Activated naive CD8-positive, alpha-beta T cell treated with anti-CD3 and anti-CD28 coated beads, Interleukin-2, amount 50 U/mL, for 24 hours (primary cell): ENCODE results near the gene MYT1.

ENCODE experiments used
- ATAC-seq: fragments of 150-1000 bp; cut with Tn5 transposase; one replicate; pipeline ENCODE4 v1.10.0; 2021
- DNase-seq: peaks from one replicate; pipeline ENCODE4 v3.0.0; 2021
- H3K27ac Mint-ChIP-seq: one replicate; pipeline ENCODE4 v1.8.0; 2021; ENCODE audit warnings: mild to moderate bottlenecking, mixed read lengths
- H3K27me3 Mint-ChIP-seq: one replicate; pipeline ENCODE4 v1.8.0; 2021; ENCODE audit warnings: mixed read lengths
- H3K36me3 Mint-ChIP-seq: one replicate; pipeline ENCODE4 v1.8.0; 2021; ENCODE audit warnings: low read depth, mixed read lengths
- H3K4me1 Mint-ChIP-seq: one replicate; pipeline ENCODE4 v1.8.0; 2021; ENCODE audit warnings: mixed read lengths
- H3K4me3 Mint-ChIP-seq: one replicate; pipeline ENCODE4 v1.8.0; 2021; ENCODE audit warnings: mild to moderate bottlenecking, moderate library complexity, mixed read lengths
- H3K9me3 Mint-ChIP-seq: one replicate; pipeline ENCODE4 v1.8.0; 2021; ENCODE audit warnings: mixed read lengths

MYT1 gene

GRCh38 chr20:64214952-64215351 lies 50.7 kb downstream of the MYT1 start:
- Mint-ChIP-seq H3K27ac (peak overlapping the region; percentile 7), H3K36me3 (no peaks in the 10 kb centered on the region), H3K27me3 (no peaks in the 10 kb centered on the region), H3K4me1 (peaks cover 10% of the 10 kb centered on the region), H3K9me3 (no peaks in the 10 kb centered on the region), H3K4me3 (no peak overlapping the region)
- DNase-seq (no peak), ATAC-seq (peak; percentile 25)

- H3K9me3 Mint-ChIP-seq: no peaks in the 10 kb centered on the region
- H3K27ac Mint-ChIP-seq: no peak overlapping the region
- H3K4me3 Mint-ChIP-seq: no peak overlapping the region
- DNase-seq: no peak
- no peaks in the 10 kb centered on the region for H3K27me3 Mint-ChIP-seq
- H3K36me3 Mint-ChIP-seq: no peaks in the 10 kb centered on the region
- no peak for ATAC-seq
- H3K4me1 Mint-ChIP-seq: peaks cover 10% of the 10 kb centered on the region
Measured at GRCh38 chr20:64216036-64216435, 51.8 kb downstream of the MYT1 start.

DNA sequence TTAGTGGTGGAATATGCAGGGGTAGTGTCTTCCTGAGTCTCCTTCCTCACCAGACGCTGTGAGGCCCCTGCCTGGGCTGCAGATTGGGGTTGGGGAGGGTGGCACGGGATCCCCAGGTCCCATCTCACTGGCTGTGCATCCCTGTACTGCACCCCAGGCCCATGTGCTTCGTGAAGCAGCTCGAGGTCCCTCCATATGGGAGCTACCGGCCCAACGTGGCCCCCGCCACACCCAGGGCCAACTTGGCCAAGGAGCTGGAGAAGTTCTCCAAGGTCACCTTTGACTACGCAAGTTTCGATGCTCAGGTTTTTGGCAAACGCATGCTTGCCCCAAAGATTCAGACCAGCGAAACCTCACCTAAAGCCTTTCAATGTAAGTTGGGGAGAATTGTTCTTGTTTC lies 52.7 kb downstream of the MYT1 start:
- no peaks in the 10 kb centered on the region for H3K9me3 Mint-ChIP-seq
- H3K27ac Mint-ChIP-seq: no peak overlapping the region
- no peaks in the 10 kb centered on the region for H3K36me3 Mint-ChIP-seq
- no peak overlapping the region for H3K4me3 Mint-ChIP-seq
- peaks cover 10% of the 10 kb centered on the region for H3K4me1 Mint-ChIP-seq
- ATAC-seq (no peak), DNase-seq (no peak)
- no peaks in the 10 kb centered on the region for H3K27me3 Mint-ChIP-seq

- no peak for DNase-seq
- no peak for ATAC-seq
- H3K4me3 Mint-ChIP-seq: no peak overlapping the region
- no peaks in the 10 kb centered on the region for H3K27me3 Mint-ChIP-seq
- H3K36me3 Mint-ChIP-seq: no peaks in the 10 kb centered on the region
- peaks cover 10% of the 10 kb centered on the region for H3K4me1 Mint-ChIP-seq
- no peaks in the 10 kb centered on the region for H3K9me3 Mint-ChIP-seq
- no peak overlapping the region for H3K27ac Mint-ChIP-seq
Measured at GRCh38 chr20:64217539-64218221, 53.4 kb downstream of the MYT1 start.

- Mint-ChIP-seq H3K27ac (no peak overlapping the region), H3K27me3 (no peaks in the 10 kb centered on the region), H3K4me1 (peaks cover 10% of the 10 kb centered on the region), H3K4me3 (no peak overlapping the region), H3K36me3 (no peaks in the 10 kb centered on the region), H3K9me3 (no peaks in the 10 kb centered on the region)
- DNase-seq: no peak
- ATAC-seq: no peak
Measured at GRCh38 chr20:64219202-64219601, 55.0 kb downstream of the MYT1 start.

GRCh38 chr20:64219730-64220129 lies 55.5 kb downstream of the MYT1 start:
- no peaks in the 10 kb centered on the region for H3K9me3 Mint-ChIP-seq
- H3K4me3 Mint-ChIP-seq: no peak overlapping the region
- H3K27ac Mint-ChIP-seq: no peak overlapping the region
- H3K27me3 Mint-ChIP-seq: no peaks in the 10 kb centered on the region
- DNase-seq (no peak), ATAC-seq (no peak)
- no peaks in the 10 kb centered on the region for H3K36me3 Mint-ChIP-seq
- peaks cover 10% of the 10 kb centered on the region for H3K4me1 Mint-ChIP-seq

DNA sequence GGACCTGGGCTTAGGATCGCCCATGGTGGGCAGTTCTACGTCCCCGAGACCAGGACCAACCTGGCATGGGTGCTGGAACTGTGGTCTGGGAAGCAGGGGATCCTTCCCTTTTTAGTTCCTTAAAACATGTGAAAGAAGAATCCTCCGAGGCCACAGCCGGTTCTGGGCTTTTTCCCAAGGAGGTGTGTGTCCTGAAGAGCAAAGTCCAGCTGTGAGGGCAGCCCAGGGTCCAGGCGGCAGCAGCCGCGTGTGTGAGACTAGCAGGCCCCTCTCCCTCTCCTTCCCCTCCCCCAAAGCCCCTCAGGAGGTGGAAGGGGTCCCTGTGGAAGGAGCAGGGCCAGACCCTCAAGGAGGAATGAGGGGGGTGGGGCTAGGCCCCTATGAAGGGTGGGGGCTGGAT lies 56.2 kb downstream of the MYT1 start:
- Mint-ChIP-seq H3K36me3 (no peaks in the 10 kb centered on the region), H3K9me3 (no peaks in the 10 kb centered on the region), H3K4me3 (no peak overlapping the region), H3K27ac (no peak overlapping the region), H3K27me3 (no peaks in the 10 kb centered on the region), H3K4me1 (peaks cover 5% of the 10 kb centered on the region)
- no peak for ATAC-seq
- no peak for DNase-seq

DNA sequence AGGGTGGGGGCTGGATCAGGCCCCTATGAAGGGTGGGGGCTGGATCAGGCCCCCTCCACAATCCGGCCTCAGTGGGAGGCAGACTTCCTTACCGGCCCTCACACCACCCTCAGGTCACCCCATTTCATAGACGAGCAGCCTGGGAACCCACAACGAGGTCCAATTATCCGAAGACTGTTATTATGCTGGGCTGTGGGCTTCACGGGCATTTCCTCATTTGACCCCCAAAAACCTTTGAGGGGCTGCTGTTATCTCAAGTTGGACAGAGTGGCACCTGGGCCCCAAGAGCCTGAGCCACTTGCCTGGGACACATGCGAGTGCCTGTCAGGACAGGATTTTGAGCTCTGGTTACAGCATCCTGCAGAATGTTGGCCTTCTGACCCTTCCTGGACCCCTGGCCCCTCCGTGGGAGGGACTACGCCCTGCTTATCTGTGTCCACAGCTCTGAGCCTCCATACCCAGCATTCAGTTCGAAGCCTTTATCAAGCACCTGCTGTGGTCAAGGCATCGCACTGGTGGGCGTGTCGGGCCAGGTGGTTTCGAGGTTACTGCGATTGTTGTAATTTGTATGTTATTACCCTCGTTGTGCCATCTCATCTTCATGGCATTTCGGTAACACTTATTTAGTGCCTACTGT lies 56.8 kb downstream of the MYT1 start:
- DNase-seq (no peak), ATAC-seq (no peak)
- peaks cover 5% of the 10 kb centered on the region for H3K4me1 Mint-ChIP-seq
- H3K36me3 Mint-ChIP-seq: no peaks in the 10 kb centered on the region
- no peak overlapping the region for H3K4me3 Mint-ChIP-seq
- H3K27ac Mint-ChIP-seq: no peak overlapping the region
- H3K27me3 Mint-ChIP-seq: no peaks in the 10 kb centered on the region
- no peaks in the 10 kb centered on the region for H3K9me3 Mint-ChIP-seq

DNA sequence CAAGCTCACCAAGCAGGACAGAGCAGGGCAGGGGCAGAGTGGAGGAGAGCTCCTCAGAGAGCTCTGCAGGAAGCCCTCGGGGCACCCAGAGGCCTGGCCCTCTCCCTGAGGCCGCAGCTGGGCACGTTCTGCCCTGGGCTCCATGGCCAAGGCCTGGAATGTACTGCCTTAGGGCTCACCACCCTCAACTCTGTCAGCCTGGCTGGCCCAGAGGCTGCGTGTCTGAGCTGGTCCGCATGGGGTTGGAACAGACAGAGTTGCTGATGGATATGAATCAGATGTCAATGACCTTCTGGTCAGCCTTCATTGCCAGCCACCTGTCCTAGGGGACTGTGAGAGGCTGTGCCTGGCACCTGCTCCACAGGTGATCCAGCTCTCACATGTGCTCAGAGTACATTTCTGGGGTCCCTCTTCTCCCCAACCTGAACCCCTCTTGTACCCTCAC lies 58.1 kb downstream of the MYT1 start:
- ATAC-seq (peak; percentile 20), DNase-seq (no peak)
- Mint-ChIP-seq H3K9me3 (no peaks in the 10 kb centered on the region), H3K36me3 (no peaks in the 10 kb centered on the region), H3K27ac (no peak overlapping the region), H3K4me3 (no peak overlapping the region), H3K4me1 (peaks cover 10% of the 10 kb centered on the region), H3K27me3 (no peaks in the 10 kb centered on the region)

- Mint-ChIP-seq H3K27ac (no peak overlapping the region), H3K9me3 (no peaks in the 10 kb centered on the region), H3K27me3 (no peaks in the 10 kb centered on the region), H3K4me3 (no peak overlapping the region), H3K4me1 (peaks cover 11% of the 10 kb centered on the region), H3K36me3 (no peaks in the 10 kb centered on the region)
- DNase-seq (no peak), ATAC-seq (no peak)
Measured at GRCh38 chr20:64222851-64223525, 58.7 kb downstream of the MYT1 start.

- no peaks in the 10 kb centered on the region for H3K27me3 Mint-ChIP-seq
- peaks cover 11% of the 10 kb centered on the region for H3K4me1 Mint-ChIP-seq
- H3K9me3 Mint-ChIP-seq: no peaks in the 10 kb centered on the region
- no peak overlapping the region for H3K4me3 Mint-ChIP-seq
- ATAC-seq (no peak), DNase-seq (no peak)
- no peak overlapping the region for H3K27ac Mint-ChIP-seq
- H3K36me3 Mint-ChIP-seq: no peaks in the 10 kb centered on the region
Measured at GRCh38 chr20:64223526-64224067, 59.3 kb downstream of the MYT1 start.

GRCh38 chr20:64224351-64225170 lies 60.3 kb downstream of the MYT1 start:
- Mint-ChIP-seq H3K9me3 (no peaks in the 10 kb centered on the region), H3K36me3 (no peaks in the 10 kb centered on the region), H3K27ac (no peak overlapping the region), H3K4me3 (no peak overlapping the region), H3K4me1 (peaks cover 11% of the 10 kb centered on the region), H3K27me3 (no peaks in the 10 kb centered on the region)
- no peak for DNase-seq
- ATAC-seq: peak; percentile 23

DNA sequence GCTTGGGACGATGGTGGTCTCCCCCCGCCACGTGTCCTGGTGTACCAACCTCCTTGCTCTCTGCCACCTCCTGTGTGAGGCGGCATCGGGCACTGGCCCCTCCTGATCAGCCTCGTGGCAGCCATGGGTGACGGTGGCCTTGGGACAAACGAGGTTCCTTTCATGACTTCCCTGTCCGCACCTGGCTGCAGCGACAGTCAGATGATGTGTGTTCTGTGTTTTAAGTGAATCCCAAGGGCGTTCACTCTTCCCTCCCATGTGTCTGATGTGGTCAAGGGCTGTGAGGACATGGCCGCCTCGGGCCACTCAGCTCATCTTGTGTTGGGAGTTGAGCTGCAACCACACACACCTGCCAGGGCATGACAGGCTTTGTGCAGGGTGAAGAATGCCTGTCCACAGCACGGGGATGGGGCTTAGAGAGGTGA lies 60.9 kb downstream of the MYT1 start:
- Mint-ChIP-seq H3K36me3 (no peaks in the 10 kb centered on the region), H3K27me3 (no peaks in the 10 kb centered on the region), H3K4me3 (no peak overlapping the region), H3K4me1 (peaks cover 11% of the 10 kb centered on the region), H3K27ac (no peak overlapping the region), H3K9me3 (no peaks in the 10 kb centered on the region)
- no peak for ATAC-seq
- no peak for DNase-seq

GRCh38 chr20:64225828-64226598 lies 61.8 kb downstream of the MYT1 start:
- no peak for ATAC-seq
- no peak overlapping the region for H3K27ac Mint-ChIP-seq
- no peaks in the 10 kb centered on the region for H3K27me3 Mint-ChIP-seq
- H3K4me1 Mint-ChIP-seq: peaks cover 11% of the 10 kb centered on the region
- DNase-seq: no peak
- H3K36me3 Mint-ChIP-seq: no peaks in the 10 kb centered on the region
- H3K9me3 Mint-ChIP-seq: no peaks in the 10 kb centered on the region
- no peak overlapping the region for H3K4me3 Mint-ChIP-seq
